SK-N-SH (cell line): ENCODE data around the gene C17orf100.

Source experiments
- CHD2 ChIP-seq: fragments of 150-350 bp; IDR thresholded peaks from 2 replicates; pipeline ENCODE4 v1.6.1; 2018; ENCODE audit warnings: low read length; ENCODE audit not compliant: partially characterized antibody
- FOSL2 ChIP-seq: IDR thresholded peaks from 2 replicates; pipeline ENCODE4 v1.4.0; 2012; ENCODE audit warnings: low read depth, mild to moderate bottlenecking, moderate library complexity, borderline replicate concordance
- GABPA ChIP-seq: IDR thresholded peaks from 2 replicates; pipeline ENCODE4 v1.4.0; 2012; ENCODE audit warnings: low read depth, mild to moderate bottlenecking
- JUND ChIP-seq: IDR thresholded peaks from 2 replicates; pipeline ENCODE4 v1.4.0; 2012
- POLR2AphosphoS5 ChIP-seq: IDR thresholded peaks from 2 replicates; pipeline ENCODE4 v1.6.1; 2012; ENCODE audit warnings: low read depth, low read length
- RAD21 ChIP-seq: IDR thresholded peaks from 2 replicates; pipeline ENCODE4 v1.6.1; 2012; ENCODE audit warnings: mild to moderate bottlenecking, low read length
- RXRA ChIP-seq: IDR thresholded peaks from 2 replicates; pipeline ENCODE4 v1.4.0; 2012; ENCODE audit warnings: low read depth, mild to moderate bottlenecking, borderline replicate concordance
- SIN3A ChIP-seq: IDR thresholded peaks from 2 replicates; pipeline ENCODE4 v1.6.1; 2012; ENCODE audit warnings: low read depth, mild to moderate bottlenecking, low read length, moderate library complexity, borderline replicate concordance
- TAF1 ChIP-seq: IDR thresholded peaks from 2 replicates; pipeline ENCODE4 v1.6.1; 2012; ENCODE audit warnings: low read depth, mild to moderate bottlenecking, low read length, moderate library complexity, borderline replicate concordance
- TCF12 ChIP-seq: IDR thresholded peaks from 2 replicates; pipeline ENCODE4 v1.4.0; 2012
- TF ChIP-seq, protein P1 (sequence below): fragments of 200-600 bp; sonication (generic); IDR thresholded peaks from 2 replicates; pipeline ENCODE4 v1.6.1; 2017; ENCODE audit warnings: antibody characterized with exemption, mild to moderate bottlenecking, moderate library complexity
- TF ChIP-seq, protein P2 (sequence below): IDR thresholded peaks from 2 replicates; pipeline ENCODE4 v1.4.0; 2012; ENCODE audit warnings: low read depth, borderline replicate concordance
- TF ChIP-seq, protein P3 (sequence below): IDR thresholded peaks from 2 replicates; pipeline ENCODE4 v1.4.0; 2012; ENCODE audit warnings: low read depth

DNA sequence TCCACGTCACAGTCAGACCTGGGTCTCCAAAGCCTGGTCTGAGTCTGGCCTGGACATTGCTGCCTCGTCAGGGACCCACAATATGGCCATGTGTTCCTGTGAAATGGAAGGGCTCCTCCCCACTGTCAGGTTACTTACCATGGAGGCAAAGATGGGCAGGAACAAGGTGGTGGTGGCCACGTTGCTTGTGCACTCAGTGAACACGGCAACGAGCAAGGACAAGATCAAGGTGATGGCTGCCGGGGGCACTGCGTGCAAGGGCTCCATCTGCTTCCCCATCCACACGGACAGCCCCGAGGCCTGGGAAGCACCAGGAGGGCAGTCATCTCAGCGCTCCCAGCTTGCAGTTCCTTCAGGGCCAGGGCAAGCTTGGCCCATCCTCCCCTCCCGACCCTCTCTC is 39.1 kb downstream of the C17orf100 start:
- TF ChIP-seq, protein P1, sequence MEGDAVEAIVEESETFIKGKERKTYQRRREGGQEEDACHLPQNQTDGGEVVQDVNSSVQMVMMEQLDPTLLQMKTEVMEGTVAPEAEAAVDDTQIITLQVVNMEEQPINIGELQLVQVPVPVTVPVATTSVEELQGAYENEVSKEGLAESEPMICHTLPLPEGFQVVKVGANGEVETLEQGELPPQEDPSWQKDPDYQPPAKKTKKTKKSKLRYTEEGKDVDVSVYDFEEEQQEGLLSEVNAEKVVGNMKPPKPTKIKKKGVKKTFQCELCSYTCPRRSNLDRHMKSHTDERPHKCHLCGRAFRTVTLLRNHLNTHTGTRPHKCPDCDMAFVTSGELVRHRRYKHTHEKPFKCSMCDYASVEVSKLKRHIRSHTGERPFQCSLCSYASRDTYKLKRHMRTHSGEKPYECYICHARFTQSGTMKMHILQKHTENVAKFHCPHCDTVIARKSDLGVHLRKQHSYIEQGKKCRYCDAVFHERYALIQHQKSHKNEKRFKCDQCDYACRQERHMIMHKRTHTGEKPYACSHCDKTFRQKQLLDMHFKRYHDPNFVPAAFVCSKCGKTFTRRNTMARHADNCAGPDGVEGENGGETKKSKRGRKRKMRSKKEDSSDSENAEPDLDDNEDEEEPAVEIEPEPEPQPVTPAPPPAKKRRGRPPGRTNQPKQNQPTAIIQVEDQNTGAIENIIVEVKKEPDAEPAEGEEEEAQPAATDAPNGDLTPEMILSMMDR = no peak
- TF ChIP-seq JUND (no peak), GABPA (no peak), RXRA (no peak), TCF12 (no peak), SIN3A (no peak), POLR2AphosphoS5 (no peak), RAD21 (no peak), TAF1 (no peak), FOSL2 (no peak), CHD2 (no peak)
- TF ChIP-seq, protein P2, sequence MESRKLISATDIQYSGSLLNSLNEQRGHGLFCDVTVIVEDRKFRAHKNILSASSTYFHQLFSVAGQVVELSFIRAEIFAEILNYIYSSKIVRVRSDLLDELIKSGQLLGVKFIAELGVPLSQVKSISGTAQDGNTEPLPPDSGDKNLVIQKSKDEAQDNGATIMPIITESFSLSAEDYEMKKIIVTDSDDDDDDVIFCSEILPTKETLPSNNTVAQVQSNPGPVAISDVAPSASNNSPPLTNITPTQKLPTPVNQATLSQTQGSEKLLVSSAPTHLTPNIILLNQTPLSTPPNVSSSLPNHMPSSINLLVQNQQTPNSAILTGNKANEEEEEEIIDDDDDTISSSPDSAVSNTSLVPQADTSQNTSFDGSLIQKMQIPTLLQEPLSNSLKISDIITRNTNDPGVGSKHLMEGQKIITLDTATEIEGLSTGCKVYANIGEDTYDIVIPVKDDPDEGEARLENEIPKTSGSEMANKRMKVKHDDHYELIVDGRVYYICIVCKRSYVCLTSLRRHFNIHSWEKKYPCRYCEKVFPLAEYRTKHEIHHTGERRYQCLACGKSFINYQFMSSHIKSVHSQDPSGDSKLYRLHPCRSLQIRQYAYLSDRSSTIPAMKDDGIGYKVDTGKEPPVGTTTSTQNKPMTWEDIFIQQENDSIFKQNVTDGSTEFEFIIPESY = no peak
- TF ChIP-seq, protein P3, sequence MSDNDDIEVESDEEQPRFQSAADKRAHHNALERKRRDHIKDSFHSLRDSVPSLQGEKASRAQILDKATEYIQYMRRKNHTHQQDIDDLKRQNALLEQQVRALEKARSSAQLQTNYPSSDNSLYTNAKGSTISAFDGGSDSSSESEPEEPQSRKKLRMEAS = no peak
